ENCODE data around the gene FSTL5.
"Not testable (repeated sequence)": the region's sequence is repeated elsewhere in the genome, so short reads cannot be mapped to it uniquely, and the experiment has no call there.

FSTL5 gene

GRCh38 chr4:162104459-162105124 is 59.2 kb downstream of the FSTL5 start:
- DNase-seq (ENCODE audit: extremely low read depth in 1 of 2, low read depth in 1 of 2), result no peak

GRCh38 chr4:162103908-162104307 is 59.9 kb downstream of the FSTL5 start:
- not testable (repeated sequence) for DNase-seq (ENCODE audit: extremely low read depth in 1 of 2, low read depth in 1 of 2)

GRCh38 chr4:162102713-162103112 is 61.1 kb downstream of the FSTL5 start:
- no peak for DNase-seq (ENCODE audit: extremely low read depth in 1 of 2, low read depth in 1 of 2)

GRCh38 chr4:162101337-162101736 is 62.5 kb downstream of the FSTL5 start:
- no peak for DNase-seq (ENCODE audit: extremely low read depth in 1 of 2, low read depth in 1 of 2)

- no peak for DNase-seq (ENCODE audit: extremely low read depth in 1 of 2, low read depth in 1 of 2)
Observed at GRCh38 chr4:162075726-162076125, 88.1 kb downstream of the FSTL5 start.

- no peak for DNase-seq (ENCODE audit: extremely low read depth in 1 of 2, low read depth in 1 of 2)
Observed at GRCh38 chr4:162061214-162061613, 102.6 kb downstream of the FSTL5 start.

- no peak for DNase-seq (ENCODE audit: extremely low read depth in 1 of 2, low read depth in 1 of 2)
Observed at GRCh38 chr4:162059656-162060055, 104.1 kb downstream of the FSTL5 start.

- DNase-seq (ENCODE audit: extremely low read depth in 1 of 2, low read depth in 1 of 2), result no peak
Observed at GRCh38 chr4:162056990-162057389, 106.8 kb downstream of the FSTL5 start.

- DNase-seq (ENCODE audit: extremely low read depth in 1 of 2, low read depth in 1 of 2), result no peak
Observed at GRCh38 chr4:162046135-162046534, 117.7 kb downstream of the FSTL5 start.

GRCh38 chr4:162038112-162038511 is 125.7 kb downstream of the FSTL5 start:
- no peak for DNase-seq (ENCODE audit: extremely low read depth in 1 of 2, low read depth in 1 of 2)

- no peak for DNase-seq (ENCODE audit: extremely low read depth in 1 of 2, low read depth in 1 of 2)
Observed at GRCh38 chr4:162017863-162018262, 145.9 kb downstream of the FSTL5 start.

GRCh38 chr4:162016991-162017390 is 146.8 kb downstream of the FSTL5 start:
- DNase-seq (ENCODE audit: extremely low read depth in 1 of 2, low read depth in 1 of 2), result no peak

GRCh38 chr4:162016219-162016618 is 147.6 kb downstream of the FSTL5 start:
- no peak for DNase-seq (ENCODE audit: extremely low read depth in 1 of 2, low read depth in 1 of 2)

- DNase-seq (ENCODE audit: extremely low read depth in 1 of 2, low read depth in 1 of 2), result no peak
Observed at GRCh38 chr4:162015090-162015489, 148.7 kb downstream of the FSTL5 start.

GRCh38 chr4:162011089-162011488 is 152.7 kb downstream of the FSTL5 start:
- no peak for DNase-seq (ENCODE audit: extremely low read depth in 1 of 2, low read depth in 1 of 2)

- DNase-seq (ENCODE audit: extremely low read depth in 1 of 2, low read depth in 1 of 2), result no peak
Observed at GRCh38 chr4:162010362-162010761, 153.4 kb downstream of the FSTL5 start.

GRCh38 chr4:161992317-161992716 is 171.5 kb downstream of the FSTL5 start:
- DNase-seq (ENCODE audit: extremely low read depth in 1 of 2, low read depth in 1 of 2), result no peak

- DNase-seq (ENCODE audit: extremely low read depth in 1 of 2, low read depth in 1 of 2), result no peak
Observed at GRCh38 chr4:161991811-161992210, 172.0 kb downstream of the FSTL5 start.

GRCh38 chr4:161990721-161991120 is 173.1 kb downstream of the FSTL5 start:
- no peak for DNase-seq (ENCODE audit: extremely low read depth in 1 of 2, low read depth in 1 of 2)

- no peak for DNase-seq (ENCODE audit: extremely low read depth in 1 of 2, low read depth in 1 of 2)
Observed at GRCh38 chr4:161988946-161989345, 174.9 kb downstream of the FSTL5 start.

- DNase-seq (ENCODE audit: extremely low read depth in 1 of 2, low read depth in 1 of 2), result no peak
Observed at GRCh38 chr4:161987611-161988010, 176.2 kb downstream of the FSTL5 start.

GRCh38 chr4:161952382-161952781 is 211.4 kb downstream of the FSTL5 start:
- DNase-seq (ENCODE audit: extremely low read depth in 1 of 2, low read depth in 1 of 2), result no peak

Measured in stimulated activated CD8-positive, alpha-beta memory T cell treated with anti-CD3 and anti-CD28 coated beads, Interleukin-7, amount 100 ng/mL, for 48 hours (primary cell).